AG04450 (cell line): Measurements from ENCODE around the gene MAP1LC3B. TPM values are rescaled to one million over a fixed set of nuclear protein-coding genes. Genes with fewer than 3 reads are reported as not detected.
"Not testable (repeated sequence)": the region's sequence is repeated elsewhere in the genome, so short reads cannot be mapped to it uniquely, and the experiment has no call there.

Experiments used
- CTCF ChIA-PET: fragments of 300-600, 350-600 bp; formaldehyde crosslinking; extraction: SDS; loops from one replicate; lab custom pipeline; 2022; ENCODE audit warnings: antibody characterized with exemption, inconsistent platforms; lab: Charles Lee
- POLR2A ChIA-PET: fragments of 350-600 bp; formaldehyde crosslinking; extraction: SDS; loops from one replicate; lab custom pipeline; 2021; ENCODE audit warnings: antibody characterized with exemption, inconsistent platforms; lab: Yijun Ruan, JAX
- DNase-seq: peaks from one replicate; pipeline ENCODE4 v3.0.0-alpha.2; 2011; ENCODE audit warnings: low read depth, low spot score
- H3K27ac ChIP-seq: one replicate; pipeline ENCODE4 v1.5.1; 2012; ENCODE audit warnings: low read depth, low read length, control low read depth
- H3K27me3 ChIP-seq: one replicate; pipeline ENCODE4 v1.6.0; 2012; ENCODE audit warnings: low read length; ENCODE audit not compliant: control insufficient read depth, insufficient read depth
- H3K4me3 ChIP-seq: 2 replicates; pipeline ENCODE4 v1.5.1; 2011; ENCODE audit warnings: mild to moderate bottlenecking, low read depth, low read length, control low read depth
- H3K9me3 ChIP-seq: 2 replicates; pipeline ENCODE4 v1.5.1; 2012; ENCODE audit warnings: low read length; ENCODE audit not compliant: control insufficient read depth, insufficient read depth
- polyA plus RNA-seq: library from polyadenylated mRNA; depleted of rRNA; stranded (reverse); fragments of >200 nt; gene quantifications from 2 replicates; pipeline ENCODE4 v1.2.3, GENCODE V29; 2011
- TF ChIP-seq, protein P1 (sequence below): IDR thresholded peaks from 2 replicates; pipeline ENCODE4 v1.5.1; 2011; ENCODE audit warnings: low read depth, low read length, control low read depth, inconsistent platforms

Gene MAP1LC3B
- polyA plus RNA-seq, 1 experiment: 70.1 TPM

DNA sequence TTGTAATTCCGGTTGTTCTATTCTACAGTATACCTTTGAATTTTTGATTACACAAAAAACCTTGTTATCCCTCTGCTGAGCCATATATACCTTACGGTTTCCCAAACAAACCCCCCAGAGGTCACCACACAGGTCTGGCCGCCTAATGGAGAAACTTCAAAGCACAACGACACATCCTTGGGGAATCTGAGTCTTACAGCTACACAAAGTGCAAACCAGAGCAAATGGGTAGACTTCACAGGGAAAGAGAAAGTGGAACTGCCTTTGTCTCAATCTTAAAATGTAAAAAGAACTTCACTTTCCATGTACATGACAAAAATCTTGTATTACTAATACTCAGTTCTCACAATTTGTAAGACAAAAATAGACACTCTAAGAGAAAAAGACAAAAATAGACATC is 11.3 kb upstream of the MAP1LC3B start:
- CTCF ChIA-PET: interaction anchor here (1.3 to 1.4 kb wide), 2 partner anchors 36 to 256 kb away, joined by 3 to 5 read pairs; no protein-coding TSS in a partner anchor
- peak overlapping the region; percentile 31 for H3K27ac ChIP-seq
- H3K4me3 ChIP-seq: peak overlapping the region; percentile 76
- POLR2A ChIA-PET: no interaction called here
- TF ChIP-seq, protein P1, sequence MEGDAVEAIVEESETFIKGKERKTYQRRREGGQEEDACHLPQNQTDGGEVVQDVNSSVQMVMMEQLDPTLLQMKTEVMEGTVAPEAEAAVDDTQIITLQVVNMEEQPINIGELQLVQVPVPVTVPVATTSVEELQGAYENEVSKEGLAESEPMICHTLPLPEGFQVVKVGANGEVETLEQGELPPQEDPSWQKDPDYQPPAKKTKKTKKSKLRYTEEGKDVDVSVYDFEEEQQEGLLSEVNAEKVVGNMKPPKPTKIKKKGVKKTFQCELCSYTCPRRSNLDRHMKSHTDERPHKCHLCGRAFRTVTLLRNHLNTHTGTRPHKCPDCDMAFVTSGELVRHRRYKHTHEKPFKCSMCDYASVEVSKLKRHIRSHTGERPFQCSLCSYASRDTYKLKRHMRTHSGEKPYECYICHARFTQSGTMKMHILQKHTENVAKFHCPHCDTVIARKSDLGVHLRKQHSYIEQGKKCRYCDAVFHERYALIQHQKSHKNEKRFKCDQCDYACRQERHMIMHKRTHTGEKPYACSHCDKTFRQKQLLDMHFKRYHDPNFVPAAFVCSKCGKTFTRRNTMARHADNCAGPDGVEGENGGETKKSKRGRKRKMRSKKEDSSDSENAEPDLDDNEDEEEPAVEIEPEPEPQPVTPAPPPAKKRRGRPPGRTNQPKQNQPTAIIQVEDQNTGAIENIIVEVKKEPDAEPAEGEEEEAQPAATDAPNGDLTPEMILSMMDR: no peak
- DNase-seq: no peak
- H3K27me3 ChIP-seq: no peaks in the 10 kb centered on the region
- no peaks in the 10 kb centered on the region for H3K9me3 ChIP-seq

DNA sequence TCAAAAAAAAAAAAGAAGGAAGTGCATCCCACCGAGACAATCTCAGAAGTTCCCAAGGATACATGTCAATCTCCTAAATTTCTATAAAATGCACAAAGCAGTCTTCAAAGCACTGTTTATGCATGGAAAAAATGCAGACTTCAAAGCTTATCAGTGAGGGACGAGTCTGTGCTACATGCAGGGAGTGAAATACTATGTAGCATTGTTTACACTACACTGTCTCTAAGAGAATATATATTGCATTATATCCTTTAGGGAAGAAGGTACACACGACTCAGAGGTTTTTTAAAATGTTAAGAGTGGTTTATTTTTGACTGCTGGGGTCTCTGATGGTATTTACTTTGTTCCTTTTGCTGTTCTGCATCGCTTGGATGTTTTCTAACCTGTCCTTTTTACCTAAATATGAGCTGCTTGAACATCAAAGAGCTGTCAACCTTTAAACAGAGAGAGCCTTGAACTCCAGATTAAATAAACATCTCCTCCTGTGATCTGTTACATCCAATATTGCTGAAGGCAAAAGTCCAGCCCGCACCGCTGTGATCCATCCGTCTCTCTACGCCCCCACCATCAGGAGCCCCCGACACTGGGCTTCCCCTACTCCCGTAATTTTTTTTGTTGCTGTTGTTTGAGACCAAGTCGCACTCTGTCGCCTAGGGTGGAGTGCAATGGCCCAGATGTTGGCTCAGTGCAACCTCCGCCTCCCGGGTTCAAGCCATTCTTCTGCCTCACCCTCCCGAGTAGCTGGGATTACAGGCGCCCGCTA is 9.9 kb upstream of the MAP1LC3B start:
- no peak for DNase-seq
- TF ChIP-seq, protein P1: no peak
- no peaks in the 10 kb centered on the region for H3K27me3 ChIP-seq
- POLR2A ChIA-PET: interaction anchor here (0.6 to 1.9 kb wide), 3 partner anchors 12 to 200 kb away, joined by 3 to 6 read pairs (median 4); no protein-coding TSS in a partner anchor
- CTCF ChIA-PET: interaction anchor here (1.2 to 1.3 kb wide), 2 partner anchors 12 to 254 kb away, joined by 3 to 4 read pairs; no protein-coding TSS in a partner anchor
- H3K9me3 ChIP-seq: no peaks in the 10 kb centered on the region
- H3K27ac ChIP-seq: no peak overlapping the region
- peak overlapping the region; percentile 76 for H3K4me3 ChIP-seq

DNA sequence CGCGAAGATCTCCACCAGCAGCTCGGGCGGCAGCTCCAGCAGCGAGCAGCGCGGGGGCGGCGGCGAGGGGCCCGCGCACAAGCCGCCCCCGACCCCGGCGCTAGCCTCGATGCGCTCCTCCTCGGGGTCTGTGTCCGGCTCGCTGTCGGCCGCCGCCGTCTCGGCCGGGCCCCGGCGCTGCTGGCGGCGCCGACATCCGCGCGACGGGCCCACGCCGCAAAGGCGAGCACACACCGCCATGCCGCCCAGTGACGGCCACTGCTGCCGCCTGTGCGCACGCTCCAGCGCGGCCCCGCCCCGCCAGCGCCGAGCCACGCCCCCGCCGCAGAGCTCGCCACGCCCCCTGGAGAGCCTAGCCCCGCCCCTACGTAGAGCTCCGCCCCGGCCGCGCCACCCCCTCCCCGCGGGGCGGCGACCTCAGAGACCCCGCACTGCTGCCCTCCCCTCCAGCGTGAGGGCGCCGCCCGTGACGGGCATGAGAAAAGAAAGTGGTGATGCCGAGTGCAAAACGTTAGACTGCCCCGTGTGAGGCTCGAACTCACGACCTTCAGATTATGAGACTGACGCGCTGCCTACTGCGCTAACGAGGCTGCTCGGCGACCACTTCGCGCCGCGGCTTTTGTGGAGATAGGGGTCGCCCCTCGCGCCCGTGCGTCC is 8.5 kb upstream of the MAP1LC3B start, which contains the start of gene FBXO31:
Gene FBXO31 (minus strand): TSS at position 272 of the 657 bp plus-strand sequence. CDS start 32 bp downstream, at position 240.
- H3K27ac ChIP-seq: peak within 1 kb of the TSS; percentile 85
- peak; percentile 88 for DNase-seq
- POLR2A ChIA-PET: interaction anchor here (0.7 to 1.9 kb wide), 8 partner anchors 10 to 1940 kb away, joined by 3 to 20 read pairs (median 8); partner anchors contain the start of gene C16orf95
- peak within 1 kb of the TSS; percentile 76 for H3K4me3 ChIP-seq
- TF ChIP-seq, protein P1: no peak
- no peaks in the 10 kb centered on the region for H3K9me3 ChIP-seq
- H3K27me3 ChIP-seq: no peaks in the 10 kb centered on the region
- CTCF ChIA-PET: interaction anchor here (0.8 to 1.2 kb wide), 2 partner anchors 11 to 252 kb away, joined by 4 to 5 read pairs; no protein-coding TSS in a partner anchor

DNA sequence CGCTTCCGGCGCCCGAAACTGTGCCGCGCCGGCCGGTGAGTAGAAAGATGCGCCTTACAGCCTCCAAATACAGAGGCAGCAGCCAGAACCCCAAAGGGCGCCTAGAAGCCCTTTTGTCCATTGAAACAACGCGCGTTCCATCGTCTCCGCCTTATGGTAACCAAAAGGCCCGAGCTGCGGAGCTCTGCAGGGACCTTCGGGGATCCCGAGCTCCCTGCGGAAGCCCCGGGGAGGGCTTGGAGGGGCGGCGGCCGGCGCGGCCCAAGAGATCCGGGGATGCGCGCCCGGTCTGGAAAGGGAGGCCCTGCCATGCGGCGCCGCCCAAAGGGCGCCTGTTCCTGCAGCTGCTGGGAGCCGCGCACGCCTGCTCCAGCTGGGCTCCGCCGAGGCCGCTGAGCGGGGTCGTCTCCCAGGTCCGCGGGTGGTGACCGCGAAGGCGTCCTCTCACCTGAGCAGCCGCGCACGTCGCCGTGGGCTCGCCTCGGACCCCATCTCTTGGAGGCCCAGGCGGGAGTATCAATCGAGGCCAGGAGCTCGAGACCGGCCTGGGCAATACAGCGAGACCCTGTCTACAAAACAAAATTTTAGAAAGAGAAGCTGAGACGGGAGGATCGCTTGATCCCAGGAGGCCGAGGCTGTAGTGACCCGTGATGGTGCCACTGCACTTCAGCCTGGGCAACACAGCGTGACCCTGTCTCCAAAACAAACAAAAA is 7.8 kb upstream of the MAP1LC3B start:
- TF ChIP-seq, protein P1: no peak
- peak overlapping the region; percentile 85 for H3K27ac ChIP-seq
- H3K27me3 ChIP-seq: no peaks in the 10 kb centered on the region
- no peak for DNase-seq
- no peaks in the 10 kb centered on the region for H3K9me3 ChIP-seq
- H3K4me3 ChIP-seq: peak overlapping the region; percentile 67
- ChIA-PET POLR2A (interaction anchor here (0.7 to 1.9 kb wide), 7 partner anchors 9 to 821 kb away, joined by 4 to 20 read pairs (median 9); partner anchors contain the start of gene C16orf95), CTCF (interaction anchor here (0.8 kb wide), 1 partner anchor 251 kb away, joined by 5 read pairs; no protein-coding TSS in a partner anchor)

DNA sequence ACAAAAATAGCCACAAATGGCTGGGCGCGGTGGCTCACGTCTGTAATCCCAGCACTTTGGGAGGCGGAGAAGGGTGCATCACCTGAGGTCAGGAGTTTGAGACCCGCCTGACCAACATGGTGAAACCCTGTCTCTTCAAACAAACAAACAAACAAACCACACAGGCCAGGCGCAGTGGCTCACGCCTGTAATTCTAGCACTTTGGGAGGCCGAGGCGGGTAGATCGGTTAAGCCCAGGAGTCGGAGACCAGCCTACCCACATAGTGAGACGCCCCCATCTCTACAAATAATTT is 7.3 kb upstream of the MAP1LC3B start:
- DNase-seq, H3K27me3 ChIP-seq, H3K9me3 ChIP-seq: not testable (repeated sequence)
- H3K4me3 ChIP-seq: peak overlapping the region; percentile 67; the same call in 1 of the 2 replicates
- H3K27ac ChIP-seq: peak overlapping the region; percentile 85
- CTCF ChIA-PET: interaction anchor here (0.6 kb wide), 1 partner anchor 403 kb away, joined by 11 read pairs; no protein-coding TSS in a partner anchor
- POLR2A ChIA-PET: interaction anchor here (1.6 kb wide), 1 partner anchor 9 kb away, joined by 13 read pairs; no protein-coding TSS in a partner anchor
